Prostate gland (tissue), 2 donors: Measurements from ENCODE around the gene DNAJB13.

ENCODE experiments used
- POLR2A ChIP-seq: fragments of 450-650 bp; IDR thresholded peaks from one replicate; pipeline ENCODE4 v1.6.1; 2016; ENCODE audit warnings: antibody characterized with exemption, mild to moderate bottlenecking
- POLR2AphosphoS5 ChIP-seq: sonication (generic); formaldehyde crosslinking; IDR thresholded peaks from one replicate; pipeline ENCODE4 v1.6.1; 2017; ENCODE audit warnings: antibody characterized with exemption
- TF ChIP-seq, protein P1 (sequence below), 4 experiments: fragments of 200-600 bp in 2 of 4; fragments of 450-650 bp in 2 of 4; sonication (generic) in 2 of 4; IDR thresholded peaks; 1 replicate in 3 of 4; 2 replicates in 1 of 4; pipeline ENCODE4 v1.5.1; 2016 to 2019; ENCODE audit warnings: antibody characterized with exemption in 4 of 4, mild to moderate bottlenecking in 2 of 4, moderate library complexity in 2 of 4

- TF ChIP-seq, protein P1, sequence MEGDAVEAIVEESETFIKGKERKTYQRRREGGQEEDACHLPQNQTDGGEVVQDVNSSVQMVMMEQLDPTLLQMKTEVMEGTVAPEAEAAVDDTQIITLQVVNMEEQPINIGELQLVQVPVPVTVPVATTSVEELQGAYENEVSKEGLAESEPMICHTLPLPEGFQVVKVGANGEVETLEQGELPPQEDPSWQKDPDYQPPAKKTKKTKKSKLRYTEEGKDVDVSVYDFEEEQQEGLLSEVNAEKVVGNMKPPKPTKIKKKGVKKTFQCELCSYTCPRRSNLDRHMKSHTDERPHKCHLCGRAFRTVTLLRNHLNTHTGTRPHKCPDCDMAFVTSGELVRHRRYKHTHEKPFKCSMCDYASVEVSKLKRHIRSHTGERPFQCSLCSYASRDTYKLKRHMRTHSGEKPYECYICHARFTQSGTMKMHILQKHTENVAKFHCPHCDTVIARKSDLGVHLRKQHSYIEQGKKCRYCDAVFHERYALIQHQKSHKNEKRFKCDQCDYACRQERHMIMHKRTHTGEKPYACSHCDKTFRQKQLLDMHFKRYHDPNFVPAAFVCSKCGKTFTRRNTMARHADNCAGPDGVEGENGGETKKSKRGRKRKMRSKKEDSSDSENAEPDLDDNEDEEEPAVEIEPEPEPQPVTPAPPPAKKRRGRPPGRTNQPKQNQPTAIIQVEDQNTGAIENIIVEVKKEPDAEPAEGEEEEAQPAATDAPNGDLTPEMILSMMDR (IDR thresholded peaks at IDR 0.05), result no peak
- TF ChIP-seq POLR2AphosphoS5 (no peak), POLR2A (no peak)
Observed at GRCh38 chr11:73942010-73942409, 8.8 kb upstream of the DNAJB13 start.
